Naive thymus-derived CD4-positive, alpha-beta T cell (primary cell): ENCODE data around the gene SNCG. TPM values are rescaled to one million over a fixed set of nuclear protein-coding genes. Genes with fewer than 3 reads are reported as not detected.

Experiments used
- ATAC-seq: fragments of 150-1000 bp; cut with Tn5 transposase; 2 replicates; pipeline ENCODE4 v1.10.0; 2021; ENCODE audit warnings: mild to moderate bottlenecking, moderate library complexity
- CTCF ChIA-PET: fragments of 350-600 bp; sonication (Branson Sonifier 250); formaldehyde crosslinking; loops from one replicate; lab custom pipeline; 2021; ENCODE audit warnings: antibody characterized with exemption; lab: Charles Lee
- POLR2A ChIA-PET: fragments of 350-600 bp; sonication (Branson Sonifier 250); formaldehyde crosslinking; loops from one replicate; lab custom pipeline; 2021; ENCODE audit warnings: antibody characterized with exemption, inconsistent platforms; lab: Charles Lee
- DNase-seq, 9 donors: peaks; one replicate each; pipeline versions ENCODE4 v3.0.0 to v3.0.0-alpha.2; 2020 to 2022; ENCODE audit warnings: mixed read lengths in 1 of 9
- H3K27ac ChIP-seq: one replicate; pipeline ENCODE4 v1.7.0; 2013; ENCODE audit warnings: mild to moderate bottlenecking, low read depth, low read length, moderate library complexity
- H3K27me3 ChIP-seq, 2 donors: one replicate each; pipeline ENCODE4 v1.7.0; 2013; ENCODE audit warnings: low read length in 2 of 2, mild to moderate bottlenecking in 2 of 2, moderate library complexity in 2 of 2; ENCODE audit not compliant: control insufficient read depth in 2 of 2, insufficient read depth in 2 of 2
- H3K36me3 ChIP-seq, 3 experiments: 1 replicate in 2 of 3; 2 replicates in 1 of 3; pipeline ENCODE4 v1.7.0; 2013; ENCODE audit warnings: low read length in 3 of 3, mild to moderate bottlenecking in 3 of 3, moderate library complexity in 1 of 3; ENCODE audit not compliant: insufficient read depth in 3 of 3, control insufficient read depth in 2 of 3
- H3K4me1 ChIP-seq, 2 donors: one replicate each; pipeline ENCODE4 v1.7.0; 2013; ENCODE audit warnings: low read length in 2 of 2, mild to moderate bottlenecking in 2 of 2, moderate library complexity in 1 of 2; ENCODE audit not compliant: control insufficient read depth in 2 of 2, insufficient read depth in 2 of 2
- H3K4me3 ChIP-seq: 2 replicates; pipeline ENCODE4 v1.7.0; 2013; ENCODE audit warnings: mild to moderate bottlenecking, low read length
- H3K9me3 ChIP-seq, 3 experiments: 1 replicate in 2 of 3; 2 replicates in 1 of 3; pipeline ENCODE4 v1.7.0; 2013; ENCODE audit warnings: low read length in 3 of 3; ENCODE audit not compliant: control insufficient read depth in 2 of 3
- H3K27ac Mint-ChIP-seq, 9 donors: one replicate each; pipeline ENCODE4 v1.8.0; 2020 to 2022; ENCODE audit warnings: mixed read lengths in 9 of 9, mild to moderate bottlenecking in 8 of 9, moderate library complexity in 5 of 9, inconsistent platforms in 2 of 9
- H3K27me3 Mint-ChIP-seq, 5 donors: one replicate each; pipeline ENCODE4 v1.8.0; 2021 to 2022; ENCODE audit warnings: mixed read lengths in 5 of 5, mild to moderate bottlenecking in 1 of 5
- H3K36me3 Mint-ChIP-seq, 5 donors: one replicate each; pipeline ENCODE4 v1.8.0; 2020 to 2022; ENCODE audit warnings: mixed read lengths in 5 of 5, mild to moderate bottlenecking in 3 of 5, inconsistent platforms in 1 of 5
- H3K4me1 Mint-ChIP-seq, 7 donors: one replicate each; pipeline ENCODE4 v1.8.0; 2020 to 2022; ENCODE audit warnings: mixed read lengths in 7 of 7, mild to moderate bottlenecking in 3 of 7, inconsistent platforms in 1 of 7
- H3K4me3 Mint-ChIP-seq, 10 donors: one replicate each; pipeline ENCODE4 v1.8.0; 2020 to 2022; ENCODE audit warnings: mild to moderate bottlenecking in 10 of 10, mixed read lengths in 10 of 10, moderate library complexity in 6 of 10, inconsistent platforms in 2 of 10
- H3K9me3 Mint-ChIP-seq, 11 donors: one replicate each; pipeline ENCODE4 v1.8.0; 2020 to 2022; ENCODE audit warnings: mixed read lengths in 11 of 11, mild to moderate bottlenecking in 4 of 11, inconsistent platforms in 1 of 11, moderate library complexity in 1 of 11
- intact Hi-C, 2 donors: fragments of 100-400 bp; cut with micrococcal nuclease; formaldehyde crosslinking; loops; one replicate each; pipeline ENCODE4 v1.15.1; 2023
- polyA plus RNA-seq, 2 donors: library from polyadenylated mRNA; unstranded; fragments of 300-500 nt; fragmentation: Illumina TruSeq; gene quantifications; one replicate each; pipeline ENCODE4 v1.2.3, GENCODE V29; 2021
- total RNA-seq, 6 experiments: library from RNA in 5 of 6; stranded (reverse) in 5 of 6; gene quantifications; 1 replicate in 5 of 6; 2 replicates in 1 of 6; pipeline ENCODE4 v1.2.3 and lab custom pipeline; 2021 to 2026

Gene SNCG
- total and polyA plus RNA-seq, 7 experiments from 2014 or later: 0.45 TPM; not detected in 6

- ChIA-PET CTCF (interaction anchor here (0.6 to 6.3 kb wide), 8 partner anchors 9 to 1101 kb away, joined by 3 to 90 read pairs (median 4); partner anchors contain the start of gene MMRN2), POLR2A (interaction anchor here (1.0 to 1.7 kb wide), 6 partner anchors 13 to 26 kb away, joined by 3 to 13 read pairs (median 5); no protein-coding TSS in a partner anchor)
- Histone ChIP-seq H3K4me1 (peaks cover 4 to 45% of the 10 kb centered on the region in 2 donors), H3K4me3 (peak overlapping the region; percentile 38), H3K36me3 (no peaks in the 10 kb centered on the region), H3K9me3 (no peaks in the 10 kb centered on the region), H3K27ac (peak overlapping the region; percentile 61), H3K27me3 (no peaks in the 10 kb centered on the region)
- H3K27ac Mint-ChIP-seq: peak overlapping the region; percentile 54 to 90 (median 67)
- peaks cover 0 to 2% (median 0%) of the 10 kb centered on the region in 11 donors for H3K9me3 Mint-ChIP-seq
- H3K36me3 Mint-ChIP-seq: no peaks in the 10 kb centered on the region
- intact Hi-C loops: loop anchor here (1.0 to 5.0 kb wide), 7 partner anchors 10 to 554 kb away; partner anchors contain the start of gene SHLD2 (in 1 of the 2)
- peaks cover 0 to 22% (median 0%) of the 10 kb centered on the region in 5 donors for H3K27me3 Mint-ChIP-seq
- peak overlapping the region; percentile 55 to 87 (median 80) for H3K4me3 Mint-ChIP-seq
- DNase-seq (no peak), ATAC-seq (peak; percentile 1)
- peaks cover 10 to 47% (median 43%) of the 10 kb centered on the region in 7 donors for H3K4me1 Mint-ChIP-seq
Measured at GRCh38 chr10:86965986-86966654, 7.7 kb downstream of the SNCG start.

GRCh38 chr10:86967481-86967941 lies 9.1 kb downstream of the SNCG start:
- no peaks in the 10 kb centered on the region for H3K27me3 ChIP-seq
- H3K9me3 ChIP-seq: no peaks in the 10 kb centered on the region
- peaks cover 12 to 45% of the 10 kb centered on the region in 2 donors for H3K4me1 ChIP-seq
- ChIA-PET POLR2A (interaction anchor here (1.2 to 2.0 kb wide), 5 partner anchors 17 to 128 kb away, joined by 3 to 13 read pairs (median 8); partner anchors contain the start of gene SHLD2), CTCF (interaction anchor here (1.2 to 6.3 kb wide), 3 partner anchors 17 to 36 kb away, joined by 3 to 90 read pairs (median 4); no protein-coding TSS in a partner anchor)
- no peak overlapping the region for H3K4me3 ChIP-seq
- peak in 1 of 9 donors; percentile 18 for DNase-seq
- H3K36me3 Mint-ChIP-seq: no peaks in the 10 kb centered on the region
- peaks cover 0 to 31% (median 0%) of the 10 kb centered on the region in 5 donors for H3K27me3 Mint-ChIP-seq
- ATAC-seq: no peak
- peak overlapping the region in 4 of 10 donors; percentile 42 to 85 (median 68) for H3K4me3 Mint-ChIP-seq
- peaks cover 18 to 55% (median 50%) of the 10 kb centered on the region in 7 donors for H3K4me1 Mint-ChIP-seq
- H3K36me3 ChIP-seq: no peaks in the 10 kb centered on the region
- H3K27ac Mint-ChIP-seq: peak overlapping the region in 3 of 9 donors; percentile 28 to 77 (median 48)
- H3K9me3 Mint-ChIP-seq: peaks cover 0 to 2% (median 0%) of the 10 kb centered on the region in 11 donors
- intact Hi-C loops: loop anchor here in 1 of 2 donors (5.0 kb wide), 1 partner anchor 555 kb away; no protein-coding TSS in a partner anchor
- no peak overlapping the region for H3K27ac ChIP-seq

GRCh38 chr10:86968271-86968993 lies 10.0 kb downstream of the SNCG start, which contains the start of gene ADIRF:
Gene ADIRF, plus strand, starts transcription at chr10:86968482. Its CDS starts 63 bp downstream, at chr10:86968545.
- DNase-seq (peak in 4 of 9 donors; percentile 19 to 37 (median 30)), ATAC-seq (no peak)
- peaks cover 12 to 45% of the 10 kb centered on the region in 2 donors for H3K4me1 ChIP-seq

GRCh38 chr10:86968994-86969355 lies 10.6 kb downstream of the SNCG start:
- Histone ChIP-seq H3K36me3 (no peaks in the 10 kb centered on the region), H3K27ac (no peak overlapping the region), H3K9me3 (no peaks in the 10 kb centered on the region), H3K4me3 (no peak overlapping the region), H3K27me3 (no peaks in the 10 kb centered on the region), H3K4me1 (peaks cover 12 to 45% of the 10 kb centered on the region in 2 donors)
- Mint-ChIP-seq H3K9me3 (peaks cover 0 to 2% (median 0%) of the 10 kb centered on the region in 11 donors), H3K27ac (peak overlapping the region in 2 of 9 donors; percentile 13 to 37), H3K36me3 (no peaks in the 10 kb centered on the region), H3K4me3 (peak overlapping the region in 7 of 10 donors; percentile 56 to 85 (median 60)), H3K4me1 (peaks cover 26 to 62% (median 55%) of the 10 kb centered on the region in 7 donors), H3K27me3 (peaks cover 0 to 42% (median 0%) of the 10 kb centered on the region in 5 donors)
- ATAC-seq (no peak), DNase-seq (peak in 1 of 9 donors; percentile 19)
- ChIA-PET CTCF (interaction anchor here (6.3 kb wide), 1 partner anchor 29 kb away, joined by 90 read pairs; no protein-coding TSS in a partner anchor), POLR2A (interaction anchor here (0.9 to 2.0 kb wide), 5 partner anchors 8 to 127 kb away, joined by 3 to 9 read pairs (median 6); partner anchors contain the start of gene SHLD2)
- intact Hi-C loops: loop anchor here in 1 of 2 donors (5.0 kb wide), 1 partner anchor 557 kb away; no protein-coding TSS in a partner anchor

More at GRCh38 chr10:86968271-86968993, 10.0 kb downstream of the SNCG start, which contains the start of gene ADIRF:
- intact Hi-C loops: loop anchor here in 1 of 2 donors (5.0 kb wide), 1 partner anchor 556 kb away; no protein-coding TSS in a partner anchor
- ChIA-PET POLR2A (interaction anchor here (1.2 to 2.0 kb wide), 4 partner anchors 8 to 127 kb away, joined by 3 to 9 read pairs (median 6); partner anchors contain the start of gene SHLD2), CTCF (interaction anchor here (0.6 to 6.3 kb wide), 3 partner anchors 18 to 254 kb away, joined by 3 to 90 read pairs (median 4); no protein-coding TSS in a partner anchor)
- Histone ChIP-seq H3K9me3 (no peaks in the 10 kb centered on the region), H3K27me3 (no peaks in the 10 kb centered on the region), H3K36me3 (no peaks in the 10 kb centered on the region), H3K27ac (no peak within 1 kb of the TSS), H3K4me3 (peak within 1 kb of the TSS; percentile 20)
- peaks cover 0 to 40% (median 0%) of the 10 kb centered on the region in 5 donors for H3K27me3 Mint-ChIP-seq
- peak within 1 kb of the TSS in 5 of 9 donors; percentile 13 to 77 (median 37) for H3K27ac Mint-ChIP-seq
- peaks cover 26 to 62% (median 55%) of the 10 kb centered on the region in 7 donors for H3K4me1 Mint-ChIP-seq
- peaks cover 0 to 2% (median 0%) of the 10 kb centered on the region in 11 donors for H3K9me3 Mint-ChIP-seq
- no peaks in the 10 kb centered on the region for H3K36me3 Mint-ChIP-seq
- H3K4me3 Mint-ChIP-seq: peak within 1 kb of the TSS in 9 of 10 donors; percentile 32 to 85 (median 76)

GRCh38 chr10:86969421-86970041 lies 11.1 kb downstream of the SNCG start:
- Histone ChIP-seq H3K9me3 (no peaks in the 10 kb centered on the region), H3K36me3 (no peaks in the 10 kb centered on the region), H3K4me3 (no peak overlapping the region), H3K4me1 (peaks cover 12 to 45% of the 10 kb centered on the region in 2 donors), H3K27ac (no peak overlapping the region), H3K27me3 (no peaks in the 10 kb centered on the region)
- Mint-ChIP-seq H3K27me3 (peaks cover 0 to 47% (median 0%) of the 10 kb centered on the region in 5 donors), H3K4me1 (peaks cover 26 to 62% (median 55%) of the 10 kb centered on the region in 7 donors), H3K4me3 (peak overlapping the region; percentile 18 to 85 (median 65)), H3K9me3 (peaks cover 0 to 2% (median 0%) of the 10 kb centered on the region in 11 donors), H3K36me3 (no peaks in the 10 kb centered on the region), H3K27ac (peak overlapping the region in 6 of 9 donors; percentile 37 to 94 (median 73))
- DNase-seq (no peak), ATAC-seq (no peak)
- intact Hi-C loops: loop anchor here in 1 of 2 donors (5.0 to 10.0 kb wide), 3 partner anchors 212 to 557 kb away; partner anchors contain the start of gene BMPR1A
- POLR2A ChIA-PET: interaction anchor here (0.6 to 2.3 kb wide), 5 partner anchors 9 to 124 kb away, joined by 3 to 8 read pairs (median 5); no protein-coding TSS in a partner anchor
- CTCF ChIA-PET: interaction anchor here (6.3 kb wide), 1 partner anchor 29 kb away, joined by 90 read pairs; no protein-coding TSS in a partner anchor
